Bronchial epithelial cell (primary cell): ENCODE measurements around the gene ADAMTS16. TPM values are rescaled to one million over a fixed set of nuclear protein-coding genes. Genes with fewer than 3 reads are reported as not detected.

Source experiments
- DNase-seq: peaks from one replicate; pipeline ENCODE4 v3.0.0-alpha.2; 2010; ENCODE audit warnings: low read depth
- FAIRE-seq: peaks from 2 replicates; lab custom pipeline; 2011; peaks lifted over from hg19 to GRCh38; lab: Jason Lieb, UNC
- H3K27me3 ChIP-seq: 2 replicates; pipeline ENCODE4 v1.5.1; 2011; ENCODE audit warnings: low read length; ENCODE audit not compliant: control insufficient read depth, insufficient read depth
- H3K36me3 ChIP-seq: 2 replicates; pipeline ENCODE4 v1.5.1; 2011; ENCODE audit warnings: low read length; ENCODE audit not compliant: control insufficient read depth, insufficient read depth
- H3K4me3 ChIP-seq: 2 replicates; pipeline ENCODE4 v1.5.1; 2011; ENCODE audit warnings: mild to moderate bottlenecking, low read depth, low read length, control low read depth
- CTCF ChIP-seq: IDR thresholded peaks from 2 replicates; pipeline ENCODE4 v1.5.1; 2011; ENCODE audit warnings: mild to moderate bottlenecking, moderate library complexity, low read length, control low read depth, inconsistent platforms; ENCODE audit not compliant: insufficient read depth, severe bottlenecking
- total RNA-seq: library from RNA; depleted of rRNA; stranded (reverse); fragments of >200 nt; gene quantifications from 2 replicates; pipeline ENCODE4 v1.2.1, GENCODE V29; 2014

The ADAMTS16 gene
- total RNA-seq, 1 donor from 2014 or later = not detected

DNA sequence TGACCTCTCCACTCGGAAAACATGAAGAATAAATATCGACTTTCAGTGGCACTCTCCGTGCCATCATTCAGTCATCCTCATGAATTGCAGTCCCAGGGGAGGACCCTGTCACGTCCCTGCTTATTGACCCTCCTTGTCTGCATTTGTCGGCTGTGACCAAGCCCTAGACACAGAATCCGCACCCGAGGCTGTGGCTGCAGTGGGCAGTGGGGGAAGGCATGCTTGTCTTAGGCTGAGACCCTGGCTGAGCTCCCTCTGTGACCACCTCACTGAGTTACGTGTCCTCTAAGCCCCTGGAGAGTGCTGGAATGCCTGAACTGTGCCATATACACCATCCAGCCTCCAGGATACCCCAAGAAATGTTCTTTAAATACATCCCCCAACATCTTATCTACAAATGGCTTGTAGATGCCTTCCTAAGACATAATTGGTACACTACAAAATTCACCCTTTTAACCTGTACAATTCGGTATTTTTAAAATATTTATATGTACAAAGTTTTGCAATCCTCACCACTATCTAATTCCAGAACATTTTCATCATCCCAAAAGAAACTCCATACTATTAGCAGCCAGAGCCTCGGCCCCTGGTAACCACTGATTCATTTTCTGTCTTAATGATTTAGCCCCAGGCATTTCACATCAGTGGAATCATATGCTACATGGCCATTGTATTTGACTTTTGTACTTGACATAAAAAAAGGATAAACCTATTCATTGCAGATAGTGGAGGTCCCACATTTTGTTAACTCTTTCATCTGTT, 201.6 kb downstream of the ADAMTS16 start:
- Histone ChIP-seq H3K36me3 (no peaks in the 10 kb centered on the region), H3K27me3 (no peaks in the 10 kb centered on the region), H3K4me3 (no peak overlapping the region)
- DNase-seq (peak; percentile 17), FAIRE-seq (no peak)
- no peak for TF ChIP-seq CTCF

DNA sequence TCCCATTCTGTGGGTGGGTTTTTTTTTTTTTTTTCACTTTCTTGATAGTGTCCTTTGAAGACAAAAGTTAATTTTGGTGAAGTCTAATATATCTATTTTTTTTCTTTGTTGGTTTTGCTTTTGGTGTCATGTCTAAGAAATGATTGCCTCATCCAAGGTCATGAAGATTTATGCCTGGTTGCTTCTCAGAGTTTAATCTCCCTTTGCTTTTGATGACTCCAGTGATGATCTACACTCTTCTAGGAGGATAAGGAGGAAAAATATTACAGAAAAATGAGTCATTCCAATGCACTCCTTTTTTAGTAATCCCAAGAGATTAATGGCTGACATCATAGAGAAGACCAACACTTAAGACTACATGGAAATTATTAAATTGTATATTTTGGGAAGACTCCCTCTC, 202.7 kb downstream of the ADAMTS16 start:
- TF ChIP-seq CTCF = no peak
- Histone ChIP-seq H3K4me3 (no peak overlapping the region), H3K36me3 (no peaks in the 10 kb centered on the region), H3K27me3 (no peaks in the 10 kb centered on the region)
- DNase-seq (peak; percentile 18), FAIRE-seq (no peak)

GRCh38 chr5:5343568-5343967, 203.4 kb downstream of the ADAMTS16 start:
- Histone ChIP-seq H3K27me3 (no peaks in the 10 kb centered on the region), H3K4me3 (no peak overlapping the region), H3K36me3 (no peaks in the 10 kb centered on the region)
- FAIRE-seq (no peak), DNase-seq (no peak)
- no peak for TF ChIP-seq CTCF

- Histone ChIP-seq H3K27me3 (no peaks in the 10 kb centered on the region), H3K36me3 (no peaks in the 10 kb centered on the region), H3K4me3 (no peak overlapping the region)
- DNase-seq = no peak
- no peak for TF ChIP-seq CTCF
- FAIRE-seq = no peak
Observed at GRCh38 chr5:5344051-5344571, 204.0 kb downstream of the ADAMTS16 start.

- no peak for DNase-seq
- Histone ChIP-seq H3K27me3 (no peaks in the 10 kb centered on the region), H3K36me3 (no peaks in the 10 kb centered on the region), H3K4me3 (no peak overlapping the region)
- no peak for TF ChIP-seq CTCF
- FAIRE-seq = no peak
Observed at GRCh38 chr5:5344606-5345005, 204.5 kb downstream of the ADAMTS16 start.
